IPS DF 19.7 (cell line): ENCODE measurements around the gene CTDSP1.

Experiments
- DNase-seq: peaks from one replicate; pipeline ENCODE4 v3.0.0-alpha.2; 2013; ENCODE audit warnings: low read depth, low spot score

The CTDSP1 gene

DNA sequence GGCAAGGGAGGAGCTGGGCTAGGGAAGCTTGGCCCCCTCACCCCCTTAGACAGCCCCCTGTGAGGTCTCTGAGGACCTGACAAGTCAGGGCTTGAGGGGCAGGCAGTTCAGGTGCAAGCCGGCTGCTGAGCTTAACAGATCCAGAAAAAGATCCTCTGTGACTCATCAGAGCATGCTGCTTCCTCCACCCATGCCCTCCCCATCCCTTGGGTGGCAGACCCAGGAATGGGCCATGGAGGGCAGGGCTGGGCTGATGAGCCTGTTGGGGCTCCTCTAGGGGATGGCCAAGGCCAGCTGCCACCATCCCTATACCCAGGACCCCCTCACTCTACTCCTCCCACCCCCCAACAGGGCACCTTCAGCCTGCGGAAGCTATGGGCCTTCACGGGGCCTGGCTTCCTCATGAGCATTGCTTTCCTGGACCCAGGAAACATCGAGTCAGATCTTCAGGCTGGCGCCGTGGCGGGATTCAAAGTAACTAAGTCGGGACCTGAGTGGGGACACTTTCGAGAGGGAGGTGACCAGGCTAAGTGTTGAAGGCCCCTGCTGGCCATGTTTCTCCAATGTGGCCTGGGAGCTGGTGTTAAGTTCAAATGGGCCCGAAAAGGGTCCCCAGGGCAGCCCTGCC, 15.7 kb upstream of the CTDSP1 start:
- no peak for DNase-seq

DNA sequence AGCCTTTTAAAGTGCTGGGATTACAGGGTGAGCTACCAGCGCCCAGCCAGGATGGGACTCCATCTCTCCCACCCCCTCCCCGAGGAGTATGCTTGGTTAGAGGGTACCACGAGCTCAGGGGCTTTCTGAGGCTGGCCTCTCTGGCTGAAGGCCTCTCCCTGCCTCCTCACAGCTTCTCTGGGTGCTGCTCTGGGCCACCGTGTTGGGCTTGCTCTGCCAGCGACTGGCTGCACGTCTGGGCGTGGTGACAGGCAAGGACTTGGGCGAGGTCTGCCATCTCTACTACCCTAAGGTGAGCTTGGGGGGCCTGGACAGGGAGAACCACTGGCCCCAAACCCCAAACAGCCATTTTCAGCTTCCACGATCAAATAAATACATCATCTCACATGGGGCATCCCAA, 14.7 kb upstream of the CTDSP1 start:
- no peak for DNase-seq

DNA sequence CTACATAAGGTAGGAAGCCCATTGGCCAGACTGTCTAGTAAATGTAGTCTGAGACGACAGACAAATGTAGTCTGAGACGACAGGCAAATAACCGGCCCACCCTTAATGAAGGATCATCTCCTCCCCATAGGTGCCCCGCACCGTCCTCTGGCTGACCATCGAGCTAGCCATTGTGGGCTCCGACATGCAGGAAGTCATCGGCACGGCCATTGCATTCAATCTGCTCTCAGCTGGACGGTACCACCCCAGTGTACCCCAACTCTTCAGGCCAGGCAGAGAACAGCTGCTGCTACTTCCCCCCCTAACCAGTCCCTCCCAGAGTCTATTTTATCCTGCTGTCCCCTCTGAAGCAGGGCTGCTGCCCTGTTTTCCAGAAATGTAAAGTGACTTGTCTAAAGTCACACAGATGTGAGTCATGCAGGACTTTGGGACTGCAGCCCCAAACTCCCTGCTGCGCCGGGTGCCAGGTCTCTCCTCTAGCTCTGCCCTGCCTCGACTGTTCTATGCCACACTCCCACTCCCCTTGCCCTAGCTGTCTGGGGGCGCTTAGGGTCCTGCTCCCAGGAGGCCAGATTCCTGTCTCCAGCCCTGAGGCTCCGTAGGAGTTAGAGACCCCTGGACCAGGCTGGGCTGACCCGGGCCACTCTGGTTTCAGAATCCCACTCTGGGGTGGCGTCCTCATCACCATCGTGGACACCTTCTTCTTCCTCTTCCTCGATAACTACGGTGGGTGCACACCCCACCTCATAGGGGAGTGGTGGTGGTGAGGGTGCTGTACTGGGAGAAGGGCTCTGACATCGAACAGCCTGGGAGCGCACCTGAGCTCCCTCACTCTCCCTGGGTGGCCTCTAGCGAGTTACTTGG, 12.9 kb upstream of the CTDSP1 start:
- no peak for DNase-seq

DNA sequence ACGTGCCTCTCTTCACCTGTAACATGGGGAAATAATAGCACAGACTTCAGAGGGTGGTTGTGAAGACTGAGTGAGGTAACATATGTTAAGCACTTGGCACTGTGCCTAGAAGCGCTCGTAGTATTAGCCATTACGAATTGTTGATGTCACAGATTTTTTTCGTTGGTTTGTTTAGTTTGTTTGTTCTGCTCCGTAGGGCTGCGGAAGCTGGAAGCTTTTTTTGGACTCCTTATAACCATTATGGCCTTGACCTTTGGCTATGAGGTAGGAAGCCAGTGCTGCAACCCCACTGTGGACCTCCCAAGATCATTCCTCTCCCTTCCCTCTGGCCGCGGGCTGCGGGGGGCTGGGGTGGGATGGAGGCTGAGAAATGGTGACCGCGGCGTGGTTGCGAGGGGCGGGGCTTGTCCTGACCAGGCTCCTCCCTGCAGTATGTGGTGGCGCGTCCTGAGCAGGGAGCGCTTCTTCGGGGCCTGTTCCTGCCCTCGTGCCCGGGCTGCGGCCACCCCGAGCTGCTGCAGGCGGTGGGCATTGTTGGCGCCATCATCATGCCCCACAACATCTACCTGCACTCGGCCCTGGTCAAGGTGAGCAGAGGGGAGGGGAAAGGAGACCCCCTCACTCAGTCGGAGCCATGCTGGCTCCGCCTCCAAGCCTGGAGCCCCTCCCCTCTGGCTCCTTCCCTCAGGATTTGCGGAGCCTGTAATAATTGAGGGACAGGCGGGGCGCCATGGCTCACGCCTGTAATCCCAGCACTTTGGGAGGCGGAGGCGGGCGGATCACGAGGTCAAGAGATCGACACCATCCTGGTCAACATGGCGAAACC, 12.1 kb upstream of the CTDSP1 start:
- DNase-seq: no peak

GRCh38 chr2:218389333-218390150, 10.1 kb upstream of the CTDSP1 start:
- no peak for DNase-seq

DNA sequence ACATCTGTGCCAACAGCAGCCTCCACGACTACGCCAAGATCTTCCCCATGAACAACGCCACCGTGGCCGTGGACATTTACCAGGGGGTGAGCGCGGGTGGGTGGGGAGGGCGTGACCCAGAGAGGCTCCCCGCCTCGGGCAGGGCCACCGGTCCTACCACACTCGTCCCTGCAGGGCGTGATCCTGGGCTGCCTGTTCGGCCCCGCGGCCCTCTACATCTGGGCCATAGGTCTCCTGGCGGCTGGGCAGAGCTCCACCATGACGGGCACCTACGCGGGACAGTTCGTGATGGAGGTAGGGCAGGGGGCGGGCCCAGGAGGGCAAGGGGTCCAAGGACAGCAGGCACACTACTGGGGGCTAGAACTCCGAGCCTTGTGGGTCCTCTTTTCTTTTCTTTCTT, 8.5 kb upstream of the CTDSP1 start:
- DNase-seq: no peak

DNA sequence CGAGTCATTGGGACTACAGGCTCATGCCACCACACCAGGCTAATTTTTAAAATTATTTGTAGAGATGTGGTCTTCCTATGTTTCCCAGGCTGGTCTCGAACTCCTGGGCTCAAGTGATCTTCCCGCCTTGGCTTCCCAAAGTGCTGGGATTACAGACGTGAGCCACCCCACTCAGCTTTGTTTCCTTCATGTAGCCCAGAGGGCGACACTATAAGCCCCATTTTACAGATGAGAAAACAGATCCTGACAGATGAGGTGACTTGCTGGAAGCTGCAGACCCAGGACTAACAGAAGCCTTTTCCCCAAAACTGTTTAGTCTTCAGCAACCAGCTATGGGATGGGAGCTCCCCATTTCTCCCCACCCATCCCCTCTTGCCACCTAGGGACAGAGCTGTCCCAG, 7.2 kb upstream of the CTDSP1 start:
- no peak for DNase-seq

DNA sequence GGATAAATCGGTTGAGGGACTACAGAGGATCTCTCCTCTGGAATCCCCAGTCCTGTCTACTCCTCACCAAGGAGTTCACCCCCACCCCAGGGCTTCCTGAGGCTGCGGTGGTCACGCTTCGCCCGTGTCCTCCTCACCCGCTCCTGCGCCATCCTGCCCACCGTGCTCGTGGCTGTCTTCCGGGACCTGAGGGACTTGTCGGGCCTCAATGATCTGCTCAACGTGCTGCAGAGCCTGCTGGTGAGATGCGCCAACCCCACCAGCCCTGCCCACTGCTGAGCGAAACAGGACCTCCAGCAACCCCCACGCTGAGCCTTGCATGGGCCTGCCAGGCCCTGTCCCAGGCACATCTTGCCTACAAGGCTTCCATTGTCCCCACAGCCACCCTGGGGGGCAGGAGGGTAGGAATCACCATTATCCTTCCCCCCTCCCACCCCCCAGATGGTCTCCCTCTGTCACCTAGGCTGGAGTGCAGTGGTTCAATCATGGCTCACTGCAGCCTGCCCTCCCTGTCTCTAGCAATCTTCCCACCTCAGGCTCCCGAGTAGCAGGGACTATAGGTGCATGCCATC, 6.7 kb upstream of the CTDSP1 start:
- no peak for DNase-seq

DNA sequence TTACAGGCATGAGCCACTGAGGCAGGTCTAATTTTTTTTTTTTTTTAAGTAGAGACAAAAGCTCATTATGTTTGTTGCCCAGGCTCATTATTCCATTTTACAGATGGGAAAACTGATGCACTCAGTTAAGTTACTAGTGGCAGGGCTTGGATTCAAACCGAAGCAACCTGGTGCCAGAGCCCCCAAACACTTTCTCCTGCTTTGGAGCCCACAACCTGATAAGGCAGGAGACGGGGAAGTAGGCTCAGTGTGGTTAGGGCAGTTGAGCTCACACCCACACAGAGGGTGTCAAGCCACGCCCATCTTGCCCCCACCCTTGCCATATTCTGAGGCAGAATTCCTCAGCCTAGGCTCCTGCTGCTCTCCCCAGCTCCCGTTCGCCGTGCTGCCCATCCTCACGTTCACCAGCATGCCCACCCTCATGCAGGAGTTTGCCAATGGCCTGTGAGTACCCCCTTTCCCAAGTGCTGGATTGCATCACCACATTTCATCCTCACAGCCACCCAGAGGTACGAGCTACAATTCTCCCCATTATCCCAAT, 5.8 kb upstream of the CTDSP1 start:
- no peak for DNase-seq

- DNase-seq: no peak
Measured at GRCh38 chr2:218394298-218395089, 5.2 kb upstream of the CTDSP1 start.

- no peak for DNase-seq
Measured at GRCh38 chr2:218395090-218395444, 4.6 kb upstream of the CTDSP1 start.

DNA sequence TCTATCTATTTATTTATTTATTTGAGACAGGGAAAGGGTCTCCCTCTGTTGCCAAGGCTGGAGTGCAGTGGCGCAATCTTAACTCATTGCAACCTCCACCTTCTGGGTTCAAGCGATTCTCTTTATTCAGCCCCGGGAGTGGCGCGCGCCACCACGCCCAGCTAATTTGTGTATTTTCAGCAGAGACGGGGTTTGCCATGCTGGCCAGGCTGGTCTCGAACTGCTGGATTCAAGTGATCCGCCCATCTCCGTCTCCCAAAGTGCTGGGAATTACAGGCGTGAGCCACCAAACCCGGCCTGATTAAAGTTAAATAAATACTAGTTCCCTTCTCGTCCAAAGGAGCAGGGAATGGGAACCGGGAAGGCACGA, 4.2 kb upstream of the CTDSP1 start:
- DNase-seq: no peak

GRCh38 chr2:218395826-218396687, 3.6 kb upstream of the CTDSP1 start:
- peak; percentile 78 for DNase-seq

DNA sequence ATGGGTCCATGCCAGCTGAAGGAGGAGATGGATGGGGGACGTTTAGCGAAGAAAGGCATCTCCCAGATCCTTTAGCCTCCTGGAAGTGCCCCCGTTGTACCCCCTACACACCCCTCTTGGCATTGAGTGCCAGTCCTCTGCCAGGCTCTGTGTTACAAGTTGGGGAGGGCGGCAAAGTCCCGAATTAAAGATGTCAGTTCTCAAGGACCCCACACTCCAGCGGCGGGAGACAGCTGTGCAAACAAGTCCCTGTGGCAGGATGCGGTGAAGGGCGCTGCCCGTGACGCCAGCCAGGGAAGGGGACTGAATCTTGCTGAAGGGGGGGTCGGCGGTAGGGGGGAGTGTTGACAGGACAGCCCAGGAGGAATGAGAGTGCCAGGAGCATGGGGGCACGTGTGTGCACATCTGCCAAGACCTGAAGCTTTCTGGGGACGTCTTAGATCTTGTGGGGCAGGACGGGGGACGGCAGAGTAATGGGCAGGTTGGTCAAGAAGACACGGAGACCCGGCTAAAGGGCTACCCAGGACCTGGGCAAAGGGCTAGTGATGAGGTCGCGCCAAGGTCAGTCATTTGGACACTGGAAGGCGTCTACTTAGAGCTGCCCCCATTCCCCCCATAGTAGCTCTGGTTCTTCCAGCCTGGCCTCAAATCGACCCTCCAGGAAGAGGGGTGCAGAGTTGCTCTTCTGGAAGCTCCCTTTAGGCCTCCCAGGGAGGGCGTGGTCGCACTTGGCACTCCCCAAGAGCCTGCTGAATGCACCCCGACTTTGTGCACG, 2.8 kb upstream of the CTDSP1 start:
- no peak for DNase-seq

- DNase-seq: no peak
Measured at GRCh38 chr2:218397463-218397819, 2.2 kb upstream of the CTDSP1 start.

- no peak for DNase-seq
Measured at GRCh38 chr2:218397820-218398436, 1.7 kb upstream of the CTDSP1 start.

DNA sequence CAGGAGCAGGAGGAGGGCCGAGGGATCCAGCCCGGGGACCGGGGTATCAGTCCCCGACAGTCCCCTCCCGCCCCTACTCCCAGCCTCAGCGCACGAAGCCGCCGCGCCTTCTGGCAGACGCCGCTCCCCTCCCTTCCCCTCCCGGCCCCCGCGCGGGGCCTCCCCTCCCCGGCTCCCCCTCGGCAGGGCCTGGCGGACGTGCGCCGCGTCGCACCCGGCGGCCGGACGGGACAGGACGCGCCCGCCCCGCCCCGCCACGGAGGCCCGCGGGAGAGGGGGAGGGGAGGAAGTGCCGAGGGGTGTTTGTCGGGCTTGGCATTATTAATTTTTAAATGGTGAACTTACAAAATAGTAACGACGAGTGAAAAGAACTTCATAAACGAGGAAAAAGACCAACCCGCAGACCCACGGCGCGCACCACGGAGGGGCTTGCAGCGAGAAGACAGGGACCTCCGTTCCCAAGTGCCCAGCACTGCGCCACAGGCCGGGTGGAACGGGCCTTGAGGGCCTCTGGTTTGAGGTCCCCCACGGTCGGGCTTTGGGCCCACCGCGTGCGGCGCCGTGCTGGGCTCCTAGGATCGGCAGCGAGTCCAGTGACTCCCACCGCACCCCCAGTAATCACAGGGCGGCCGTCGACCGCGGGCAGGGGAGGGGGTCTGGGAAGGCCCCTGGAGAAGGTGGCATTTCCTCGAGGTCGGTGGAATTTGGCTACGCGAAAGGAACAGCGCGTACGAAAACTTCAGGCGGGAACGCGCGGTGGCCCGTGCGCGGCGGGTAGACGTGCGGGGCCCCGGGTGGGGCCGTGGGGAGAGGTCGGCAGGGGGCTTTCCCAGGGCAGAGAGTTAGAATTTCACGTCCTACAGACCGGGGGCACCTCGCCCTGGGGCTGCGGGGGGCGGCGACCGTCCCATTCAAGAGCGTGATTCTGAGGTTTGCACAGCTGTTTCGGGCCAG, 954 bp upstream of the CTDSP1 start:
- DNase-seq: no peak
